ENCODE results near the gene GRXCR1. TPM values are rescaled to one million over a fixed set of nuclear protein-coding genes. Genes with fewer than 3 reads are reported as not detected.

The GRXCR1 gene
- total RNA-seq, 4 donors from 2014 or later = not detected

DNA sequence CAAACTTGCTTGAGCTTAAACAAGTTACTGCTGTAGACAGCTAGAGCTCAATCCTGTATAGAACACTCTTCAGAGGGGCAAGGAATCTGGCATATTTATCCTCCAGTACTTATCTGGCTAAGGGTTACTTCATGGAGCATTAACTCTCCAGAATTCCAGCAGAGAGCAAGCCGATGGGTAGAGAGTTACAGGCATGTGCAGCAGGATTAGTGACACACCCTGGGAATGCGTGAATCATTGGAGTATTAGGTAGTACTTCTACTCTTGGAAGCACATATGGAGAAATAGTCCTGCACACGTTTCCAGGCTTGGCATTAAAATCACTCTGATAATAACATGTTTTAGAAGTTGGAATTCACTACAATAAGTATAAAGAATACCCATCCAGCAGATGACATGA lies 35.4 kb downstream of the GRXCR1 start:
- Histone ChIP-seq H3K27ac (no peak overlapping the region), H3K4me3 (no peak overlapping the region), H3K36me3 (no peaks in the 10 kb centered on the region), H3K9me3 (no peaks in the 10 kb centered on the region), H3K4me1 (no peaks in the 10 kb centered on the region), H3K27me3 (no peaks in the 10 kb centered on the region)
- DNase-seq = no peak
- TF ChIP-seq POLR2A (IDR thresholded peaks at IDR 0.05) = no peak
- TF ChIP-seq, protein P1, sequence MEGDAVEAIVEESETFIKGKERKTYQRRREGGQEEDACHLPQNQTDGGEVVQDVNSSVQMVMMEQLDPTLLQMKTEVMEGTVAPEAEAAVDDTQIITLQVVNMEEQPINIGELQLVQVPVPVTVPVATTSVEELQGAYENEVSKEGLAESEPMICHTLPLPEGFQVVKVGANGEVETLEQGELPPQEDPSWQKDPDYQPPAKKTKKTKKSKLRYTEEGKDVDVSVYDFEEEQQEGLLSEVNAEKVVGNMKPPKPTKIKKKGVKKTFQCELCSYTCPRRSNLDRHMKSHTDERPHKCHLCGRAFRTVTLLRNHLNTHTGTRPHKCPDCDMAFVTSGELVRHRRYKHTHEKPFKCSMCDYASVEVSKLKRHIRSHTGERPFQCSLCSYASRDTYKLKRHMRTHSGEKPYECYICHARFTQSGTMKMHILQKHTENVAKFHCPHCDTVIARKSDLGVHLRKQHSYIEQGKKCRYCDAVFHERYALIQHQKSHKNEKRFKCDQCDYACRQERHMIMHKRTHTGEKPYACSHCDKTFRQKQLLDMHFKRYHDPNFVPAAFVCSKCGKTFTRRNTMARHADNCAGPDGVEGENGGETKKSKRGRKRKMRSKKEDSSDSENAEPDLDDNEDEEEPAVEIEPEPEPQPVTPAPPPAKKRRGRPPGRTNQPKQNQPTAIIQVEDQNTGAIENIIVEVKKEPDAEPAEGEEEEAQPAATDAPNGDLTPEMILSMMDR (IDR thresholded peaks at IDR 0.05) = no peak

DNA sequence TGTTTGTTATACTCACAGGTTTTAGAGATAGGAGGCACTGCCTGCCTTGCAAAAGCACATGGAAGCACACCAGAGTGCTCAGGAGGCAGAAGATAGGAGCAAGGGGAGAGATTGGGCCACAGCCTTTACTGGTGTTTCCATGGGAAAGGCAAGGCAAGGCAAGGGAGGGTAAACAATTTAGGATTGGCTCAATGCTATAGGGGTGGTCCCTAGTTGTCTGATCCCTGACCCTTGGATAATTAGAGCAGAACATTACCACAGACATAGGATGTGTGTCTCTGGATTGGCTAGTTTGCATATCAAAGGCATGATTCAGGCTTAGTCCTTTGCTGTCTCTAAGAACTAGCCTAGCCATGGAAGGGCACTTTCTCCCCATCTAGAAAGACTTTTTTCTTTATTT lies 36.1 kb downstream of the GRXCR1 start:
- Histone ChIP-seq H3K27me3 (no peaks in the 10 kb centered on the region), H3K9me3 (no peaks in the 10 kb centered on the region), H3K4me3 (no peak overlapping the region), H3K27ac (no peak overlapping the region), H3K4me1 (no peaks in the 10 kb centered on the region), H3K36me3 (no peaks in the 10 kb centered on the region)
- no peak for TF ChIP-seq POLR2A (IDR thresholded peaks at IDR 0.05)
- TF ChIP-seq, protein P1 (IDR thresholded peaks at IDR 0.05) = no peak
- no peak for DNase-seq

DNA sequence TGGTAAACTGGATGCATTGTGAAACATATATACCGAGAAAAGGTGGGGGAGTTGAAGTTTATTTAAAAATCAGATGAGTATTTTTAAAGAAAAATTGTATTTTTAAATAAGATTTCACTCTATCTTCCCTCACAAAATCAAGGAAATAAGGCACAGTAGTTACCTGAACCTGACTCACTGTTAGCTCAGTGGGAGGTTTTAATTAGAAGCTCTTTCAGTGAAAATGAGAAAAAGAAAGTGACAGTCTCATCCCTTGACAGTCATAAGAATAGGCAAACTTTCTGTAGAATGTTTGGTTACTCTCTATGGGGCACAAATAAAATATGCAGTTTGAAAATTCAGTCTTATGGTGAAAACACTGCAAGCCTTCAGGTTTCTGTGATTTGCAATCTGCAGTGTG lies 49.7 kb downstream of the GRXCR1 start:
- Histone ChIP-seq H3K27me3 (no peaks in the 10 kb centered on the region), H3K36me3 (no peaks in the 10 kb centered on the region), H3K4me1 (no peaks in the 10 kb centered on the region), H3K9me3 (no peaks in the 10 kb centered on the region), H3K27ac (no peak overlapping the region), H3K4me3 (no peak overlapping the region)
- no peak for DNase-seq
- no peak for TF ChIP-seq POLR2A (IDR thresholded peaks at IDR 0.05)
- TF ChIP-seq, protein P1 (IDR thresholded peaks at IDR 0.05) = no peak

DNA sequence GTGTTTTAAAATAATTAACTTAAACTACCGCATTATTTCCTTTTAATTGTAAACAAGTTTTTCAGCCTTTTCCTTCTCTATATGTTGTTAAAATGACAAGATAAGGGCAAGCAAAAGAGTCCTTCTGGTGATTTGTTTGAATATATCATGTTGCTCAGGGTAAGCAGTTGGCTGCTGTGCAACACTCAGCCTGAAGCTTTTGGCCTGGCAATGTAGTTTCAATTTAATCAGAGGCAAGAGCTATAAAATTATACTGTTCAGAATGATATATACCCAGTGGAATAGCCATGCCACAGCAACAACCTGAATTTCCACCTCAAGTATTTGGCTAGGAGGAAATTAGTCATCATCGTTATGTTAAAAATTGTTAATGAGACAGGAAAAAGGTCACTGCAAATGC lies 53.4 kb downstream of the GRXCR1 start:
- no peaks in the 10 kb centered on the region for H3K27me3 ChIP-seq
- DNase-seq = no peak
- TF ChIP-seq POLR2A (IDR thresholded peaks at IDR 0.05) = no peak
- TF ChIP-seq, protein P1 (IDR thresholded peaks at IDR 0.05) = no peak
- no peaks in the 10 kb centered on the region for H3K36me3 ChIP-seq
- H3K27ac ChIP-seq = no peak overlapping the region
- no peak overlapping the region for H3K4me3 ChIP-seq
- H3K9me3 ChIP-seq = no peaks in the 10 kb centered on the region
- H3K4me1 ChIP-seq = no peaks in the 10 kb centered on the region

DNA sequence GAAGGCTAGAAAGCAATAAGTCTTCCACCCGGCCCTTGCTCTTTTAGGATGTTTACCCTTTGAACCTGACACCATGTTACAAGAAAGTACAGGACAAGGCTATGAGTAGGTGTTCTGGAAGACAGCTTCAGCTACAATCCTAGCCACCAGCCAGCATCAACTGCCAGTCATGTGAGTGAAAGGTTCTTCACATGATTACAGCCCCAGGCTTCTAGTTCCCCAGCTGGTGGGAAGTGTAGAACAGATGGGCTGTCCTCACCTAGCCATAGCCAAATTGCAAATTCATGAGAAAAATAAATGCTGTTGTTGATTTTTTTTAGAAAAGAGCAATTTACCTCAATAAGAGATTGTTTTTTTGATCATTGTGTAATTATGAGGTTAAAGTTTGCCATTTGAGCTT lies 60.8 kb downstream of the GRXCR1 start:
- Histone ChIP-seq H3K27me3 (no peaks in the 10 kb centered on the region), H3K36me3 (no peaks in the 10 kb centered on the region), H3K9me3 (no peaks in the 10 kb centered on the region), H3K27ac (no peak overlapping the region), H3K4me3 (no peak overlapping the region), H3K4me1 (no peaks in the 10 kb centered on the region)
- no peak for DNase-seq
- TF ChIP-seq, protein P1 (IDR thresholded peaks at IDR 0.05) = no peak

DNA sequence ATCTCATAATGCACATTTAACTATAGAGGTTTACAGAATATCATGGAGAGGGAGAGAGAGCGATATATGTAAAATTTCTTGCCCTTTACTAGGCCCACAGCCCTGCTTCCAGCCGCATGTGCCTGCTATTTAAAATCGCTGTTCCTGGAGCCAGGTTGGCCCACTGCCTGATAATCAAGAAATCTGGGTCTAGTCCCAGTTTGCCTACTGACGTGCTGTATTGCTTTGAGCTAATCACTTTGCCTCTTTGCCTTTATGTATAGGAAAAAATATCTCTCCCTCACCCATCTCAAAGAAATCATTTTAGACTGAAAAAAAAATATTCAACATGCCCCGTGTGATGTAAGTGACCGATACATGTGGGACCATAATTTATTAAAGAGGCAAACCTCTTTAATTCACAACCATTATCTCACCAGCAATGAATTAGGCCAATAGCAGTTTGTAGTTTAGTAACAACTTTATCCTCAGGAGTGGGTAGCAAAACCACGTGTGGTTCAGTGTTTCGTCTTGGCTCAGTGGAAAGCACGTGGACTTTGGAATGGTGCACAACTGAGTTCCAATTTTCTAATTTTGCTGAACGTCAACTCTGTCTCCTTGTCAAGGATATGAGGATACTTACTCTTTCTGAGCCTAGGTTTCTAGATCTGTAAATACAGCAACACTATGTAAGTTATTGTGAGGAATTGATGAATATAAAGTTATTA lies 62.6 kb downstream of the GRXCR1 start:
- no peak overlapping the region for H3K27ac ChIP-seq
- H3K9me3 ChIP-seq = no peaks in the 10 kb centered on the region
- H3K27me3 ChIP-seq = no peaks in the 10 kb centered on the region
- TF ChIP-seq, protein P1 (IDR thresholded peaks at IDR 0.05) = no peak
- TF ChIP-seq POLR2A (IDR thresholded peaks at IDR 0.05) = no peak
- DNase-seq = no peak
- H3K4me1 ChIP-seq = no peaks in the 10 kb centered on the region
- H3K36me3 ChIP-seq = no peaks in the 10 kb centered on the region
- H3K4me3 ChIP-seq = no peak overlapping the region

Measured in Peyer's patch (tissue), 4 donors.